ENCODE results near the gene MUC5AC. TPM values are rescaled to one million over a fixed set of nuclear protein-coding genes. Genes with fewer than 3 reads are reported as not detected.

The MUC5AC gene
- polyA plus RNA-seq, 1 donor, result 0.37 TPM

DNA sequence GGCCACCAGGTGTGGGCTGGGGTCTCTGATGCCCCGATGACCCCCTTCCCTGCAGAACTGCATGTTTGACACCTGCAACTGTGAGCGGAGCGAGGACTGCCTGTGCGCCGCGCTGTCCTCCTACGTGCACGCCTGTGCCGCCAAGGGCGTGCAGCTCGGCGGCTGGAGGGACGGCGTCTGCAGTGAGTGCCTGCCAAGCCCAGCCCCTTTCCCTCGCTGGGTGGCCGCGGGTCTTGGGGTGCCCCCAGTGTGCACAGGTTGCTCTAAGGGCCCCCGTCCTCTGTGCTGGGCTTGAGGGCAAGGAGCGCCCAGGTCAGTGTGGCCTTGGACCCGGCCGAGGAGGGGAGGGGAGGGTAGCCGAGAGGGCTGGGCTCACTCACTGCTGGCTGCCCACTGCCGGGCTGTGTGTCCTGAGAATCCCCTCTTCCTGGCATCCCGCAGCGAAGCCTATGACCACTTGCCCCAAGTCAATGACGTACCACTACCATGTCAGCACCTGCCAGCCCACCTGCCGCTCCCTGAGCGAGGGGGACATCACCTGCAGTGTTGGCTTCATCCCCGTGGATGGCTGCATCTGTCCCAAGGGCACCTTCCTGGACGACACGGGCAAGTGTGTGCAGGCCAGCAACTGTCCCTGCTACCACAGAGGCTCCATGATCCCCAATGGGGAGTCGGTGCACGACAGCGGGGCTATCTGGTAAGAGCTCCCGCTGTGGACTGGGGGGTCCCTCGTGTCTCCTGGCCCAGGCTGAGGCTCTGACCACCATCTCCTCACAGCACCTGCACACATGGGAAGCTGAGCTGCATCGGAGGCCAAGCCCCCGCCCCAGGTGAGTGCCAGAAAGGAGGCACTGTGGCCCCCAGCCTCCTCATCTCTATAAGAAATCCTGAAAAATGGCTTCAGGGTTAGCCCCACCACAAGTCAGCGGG, 17.0 kb downstream of the MUC5AC start:
- Histone ChIP-seq H3K4me1 (ENCODE audit: control insufficient read depth, insufficient read depth, low read length) (no peaks in the 10 kb centered on the region), H3K36me3 (ENCODE audit: control insufficient read depth, insufficient read depth, low read length) (no peaks in the 10 kb centered on the region), H3K9me3 (ENCODE audit: control insufficient read depth, low read depth, low read length) (peaks cover 15% of the 10 kb centered on the region), H3K27ac (ENCODE audit: low read length) (no peak overlapping the region), H3K4me3 (ENCODE audit: low read length) (no peak overlapping the region), H3K27me3 (ENCODE audit: control insufficient read depth, insufficient read depth, low read length) (no peaks in the 10 kb centered on the region)
- no CpG with 5 or more reads among the region's 39 CpGs for WGBS (ENCODE audit: insufficient coverage, low lambda C conversion rate)
- DNase-seq, result no peak

DNA sequence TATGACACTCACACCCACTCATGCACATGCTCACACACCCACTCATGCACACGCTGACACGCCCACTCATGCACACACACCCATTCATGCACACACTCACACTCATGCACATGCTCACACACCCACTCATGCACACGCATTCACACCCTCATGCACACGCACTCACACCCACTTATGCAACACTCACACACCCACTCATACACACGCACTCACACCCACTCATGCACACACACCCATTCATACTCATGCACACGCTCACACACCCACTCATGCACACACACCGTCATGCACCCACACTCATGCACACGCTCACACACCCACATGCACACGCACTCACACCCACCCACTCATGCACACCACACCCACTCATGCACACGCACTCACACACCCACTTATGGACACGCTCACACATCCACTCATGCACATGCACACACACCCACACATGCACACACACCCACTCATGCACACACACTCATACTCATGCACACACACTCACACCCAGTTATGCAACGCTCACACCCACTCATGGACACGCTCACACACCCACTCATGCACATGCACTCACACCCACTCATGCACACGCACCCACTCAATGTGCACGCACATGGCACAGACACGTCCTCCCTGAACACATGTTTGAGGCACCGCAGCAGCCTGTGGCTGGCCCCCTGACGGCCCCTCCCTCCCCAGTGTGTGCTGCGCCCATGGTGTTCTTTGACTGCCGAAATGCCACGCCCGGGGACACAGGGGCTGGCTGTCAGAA, 17.9 kb downstream of the MUC5AC start:
- no peaks in the 10 kb centered on the region for H3K36me3 ChIP-seq (ENCODE audit: control insufficient read depth, insufficient read depth, low read length)
- no peaks in the 10 kb centered on the region for H3K27me3 ChIP-seq (ENCODE audit: control insufficient read depth, insufficient read depth, low read length)
- WGBS (ENCODE audit: insufficient coverage, low lambda C conversion rate), result no CpG with 5 or more reads among the region's 22 CpGs
- no peaks in the 10 kb centered on the region for H3K4me1 ChIP-seq (ENCODE audit: control insufficient read depth, insufficient read depth, low read length)
- H3K4me3 ChIP-seq (ENCODE audit: low read length), result no peak overlapping the region
- no peak for DNase-seq
- H3K9me3 ChIP-seq (ENCODE audit: control insufficient read depth, low read depth, low read length), result peaks cover 10% of the 10 kb centered on the region
- no peak overlapping the region for H3K27ac ChIP-seq (ENCODE audit: low read length)

DNA sequence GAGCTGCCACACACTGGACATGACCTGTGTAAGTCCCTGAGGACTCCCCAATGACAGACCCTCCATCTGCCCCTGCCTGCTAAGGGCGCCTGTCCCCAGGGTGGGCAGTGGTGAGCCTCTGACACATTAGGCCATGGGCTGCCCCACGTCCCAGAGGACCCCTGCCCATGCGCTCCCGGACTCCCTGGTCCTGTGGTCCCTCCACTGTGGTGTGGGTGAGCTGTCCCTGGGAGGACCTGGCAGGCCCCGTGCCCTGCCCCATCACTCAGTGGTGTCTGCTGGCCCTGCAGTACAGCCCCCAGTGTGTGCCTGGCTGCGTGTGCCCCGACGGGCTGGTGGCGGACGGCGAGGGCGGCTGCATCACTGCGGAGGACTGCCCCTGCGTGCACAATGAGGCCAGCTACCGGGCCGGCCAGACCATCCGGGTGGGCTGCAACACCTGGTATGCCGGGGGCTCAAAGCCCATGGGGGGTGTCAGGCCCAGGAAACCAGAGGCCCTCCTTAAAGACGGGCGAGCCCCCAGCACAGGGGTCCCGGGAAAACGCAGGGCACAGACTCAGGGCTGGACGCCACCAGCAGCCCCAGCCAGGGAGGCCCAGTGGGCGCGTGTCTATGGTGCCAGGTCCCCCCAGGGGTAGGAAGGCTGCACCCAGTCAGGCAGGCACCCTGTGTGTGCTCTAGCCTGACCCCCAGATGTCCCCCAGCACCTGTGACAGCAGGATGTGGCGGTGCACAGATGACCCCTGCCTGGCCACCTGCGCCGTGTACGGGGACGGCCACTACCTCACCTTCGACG, 18.7 kb downstream of the MUC5AC start:
- Histone ChIP-seq H3K27me3 (ENCODE audit: control insufficient read depth, insufficient read depth, low read length) (no peaks in the 10 kb centered on the region), H3K27ac (ENCODE audit: low read length) (no peak overlapping the region), H3K9me3 (ENCODE audit: control insufficient read depth, low read depth, low read length) (peaks cover 7% of the 10 kb centered on the region), H3K4me1 (ENCODE audit: control insufficient read depth, insufficient read depth, low read length) (no peaks in the 10 kb centered on the region), H3K36me3 (ENCODE audit: control insufficient read depth, insufficient read depth, low read length) (no peaks in the 10 kb centered on the region), H3K4me3 (ENCODE audit: low read length) (no peak overlapping the region)
- no peak for DNase-seq
- WGBS (ENCODE audit: insufficient coverage, low lambda C conversion rate), result no CpG with 5 or more reads among the region's 32 CpGs

DNA sequence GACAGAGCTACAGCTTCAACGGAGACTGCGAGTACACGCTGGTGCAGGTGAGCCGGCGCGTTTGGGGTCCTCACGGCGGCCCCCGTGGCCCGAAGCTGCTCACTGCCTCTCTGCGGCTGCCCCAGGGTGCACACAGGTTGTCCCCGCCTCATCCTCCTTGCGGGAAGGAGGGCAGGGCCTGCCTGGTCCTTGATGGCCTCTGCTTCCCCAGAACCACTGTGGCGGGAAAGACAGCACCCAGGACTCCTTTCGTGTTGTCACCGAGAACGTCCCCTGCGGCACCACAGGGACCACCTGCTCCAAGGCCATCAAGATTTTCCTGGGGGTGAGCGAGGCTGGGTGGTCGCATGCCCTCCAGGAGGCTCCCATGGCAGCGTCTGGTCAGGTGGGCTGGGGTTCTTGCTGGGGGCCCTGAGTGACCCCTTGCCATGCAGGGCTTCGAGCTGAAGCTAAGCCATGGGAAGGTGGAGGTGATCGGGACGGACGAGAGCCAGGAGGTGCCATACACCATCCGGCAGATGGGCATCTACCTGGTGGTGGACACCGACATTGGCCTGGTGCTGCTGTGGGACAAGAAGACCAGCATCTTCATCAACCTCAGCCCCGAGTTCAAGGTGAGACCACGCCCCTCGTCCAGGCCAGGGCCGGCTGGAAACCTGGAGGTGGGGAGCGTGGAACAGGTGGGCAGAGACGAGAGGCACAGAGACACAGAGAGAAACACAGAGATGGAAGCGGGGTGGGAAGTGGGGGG, 19.4 kb downstream of the MUC5AC start:
- no CpG with 5 or more reads among the region's 34 CpGs for WGBS (ENCODE audit: insufficient coverage, low lambda C conversion rate)
- Histone ChIP-seq H3K27me3 (ENCODE audit: control insufficient read depth, insufficient read depth, low read length) (no peaks in the 10 kb centered on the region), H3K9me3 (ENCODE audit: control insufficient read depth, low read depth, low read length) (peaks cover 11% of the 10 kb centered on the region), H3K27ac (ENCODE audit: low read length) (no peak overlapping the region), H3K36me3 (ENCODE audit: control insufficient read depth, insufficient read depth, low read length) (no peaks in the 10 kb centered on the region), H3K4me3 (ENCODE audit: low read length) (no peak overlapping the region), H3K4me1 (ENCODE audit: control insufficient read depth, insufficient read depth, low read length) (no peaks in the 10 kb centered on the region)
- DNase-seq, result no peak

GRCh38 chr11:1177771-1178090, 20.0 kb downstream of the MUC5AC start:
- no peaks in the 10 kb centered on the region for H3K4me1 ChIP-seq (ENCODE audit: control insufficient read depth, insufficient read depth, low read length)
- WGBS (ENCODE audit: insufficient coverage, low lambda C conversion rate), result no CpG with 5 or more reads among the region's 12 CpGs
- DNase-seq, result no peak
- peaks cover 14% of the 10 kb centered on the region for H3K9me3 ChIP-seq (ENCODE audit: control insufficient read depth, low read depth, low read length)
- no peaks in the 10 kb centered on the region for H3K36me3 ChIP-seq (ENCODE audit: control insufficient read depth, insufficient read depth, low read length)
- no peak overlapping the region for H3K4me3 ChIP-seq (ENCODE audit: low read length)
- H3K27ac ChIP-seq (ENCODE audit: low read length), result no peak overlapping the region
- H3K27me3 ChIP-seq (ENCODE audit: control insufficient read depth, insufficient read depth, low read length), result no peaks in the 10 kb centered on the region

GRCh38 chr11:1178201-1178885, 20.6 kb downstream of the MUC5AC start:
- Histone ChIP-seq H3K4me3 (ENCODE audit: low read length) (no peak overlapping the region), H3K9me3 (ENCODE audit: control insufficient read depth, low read depth, low read length) (peaks cover 14% of the 10 kb centered on the region), H3K4me1 (ENCODE audit: control insufficient read depth, insufficient read depth, low read length) (no peaks in the 10 kb centered on the region), H3K27me3 (ENCODE audit: control insufficient read depth, insufficient read depth, low read length) (no peaks in the 10 kb centered on the region), H3K36me3 (ENCODE audit: control insufficient read depth, insufficient read depth, low read length) (no peaks in the 10 kb centered on the region), H3K27ac (ENCODE audit: low read length) (no peak overlapping the region)
- DNase-seq, result no peak
- WGBS (ENCODE audit: insufficient coverage, low lambda C conversion rate), result no CpG with 5 or more reads among the region's 31 CpGs

- WGBS (ENCODE audit: insufficient coverage, low lambda C conversion rate), result no CpG with 5 or more reads among the region's 29 CpGs
- no peak overlapping the region for H3K4me3 ChIP-seq (ENCODE audit: low read length)
Measured at GRCh38 chr11:1178906-1179305, 21.2 kb downstream of the MUC5AC start.

DNA sequence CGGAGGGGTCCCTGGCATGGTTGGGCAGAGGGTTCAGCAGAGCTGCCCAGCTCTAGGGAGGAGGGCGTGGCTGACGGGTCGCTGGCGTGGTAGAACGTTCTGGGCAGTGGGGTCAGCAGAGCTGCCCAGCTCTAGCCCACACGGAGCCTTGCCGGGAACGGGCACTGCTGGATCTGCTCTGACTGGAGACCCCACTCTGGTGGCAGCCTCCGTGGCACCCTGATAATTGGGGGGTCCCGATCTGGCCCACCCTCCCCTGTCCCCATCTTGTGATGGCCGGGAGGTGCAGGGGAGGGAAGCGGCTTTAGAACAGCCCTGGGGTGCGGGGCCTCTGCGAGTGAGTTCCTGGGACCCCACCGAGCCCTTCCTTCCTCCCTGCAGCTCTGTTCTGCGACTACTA, 21.9 kb downstream of the MUC5AC start:
- H3K4me3 ChIP-seq (ENCODE audit: low read length), result no peak overlapping the region
- H3K27me3 ChIP-seq (ENCODE audit: control insufficient read depth, insufficient read depth, low read length), result no peaks in the 10 kb centered on the region
- no peak for DNase-seq
- no peak overlapping the region for H3K27ac ChIP-seq (ENCODE audit: low read length)
- no CpG with 5 or more reads among the region's 17 CpGs for WGBS (ENCODE audit: insufficient coverage, low lambda C conversion rate)
- no peaks in the 10 kb centered on the region for H3K4me1 ChIP-seq (ENCODE audit: control insufficient read depth, insufficient read depth, low read length)
- H3K9me3 ChIP-seq (ENCODE audit: control insufficient read depth, low read depth, low read length), result peaks cover 10% of the 10 kb centered on the region
- no peaks in the 10 kb centered on the region for H3K36me3 ChIP-seq (ENCODE audit: control insufficient read depth, insufficient read depth, low read length)

More at GRCh38 chr11:1178906-1179305, 21.2 kb downstream of the MUC5AC start:
- DNase-seq, result no peak
- H3K27ac ChIP-seq (ENCODE audit: low read length), result no peak overlapping the region
- H3K4me1 ChIP-seq (ENCODE audit: control insufficient read depth, insufficient read depth, low read length), result no peaks in the 10 kb centered on the region
- H3K27me3 ChIP-seq (ENCODE audit: control insufficient read depth, insufficient read depth, low read length), result no peaks in the 10 kb centered on the region
- no peaks in the 10 kb centered on the region for H3K36me3 ChIP-seq (ENCODE audit: control insufficient read depth, insufficient read depth, low read length)
- peaks cover 14% of the 10 kb centered on the region for H3K9me3 ChIP-seq (ENCODE audit: control insufficient read depth, low read depth, low read length)

- DNase-seq, result no peak
- H3K27ac ChIP-seq (ENCODE audit: low read length), result no peak overlapping the region
- no CpG with 5 or more reads among the region's 15 CpGs for WGBS (ENCODE audit: insufficient coverage, low lambda C conversion rate)
- H3K4me3 ChIP-seq (ENCODE audit: low read length), result no peak overlapping the region
- peaks cover 10% of the 10 kb centered on the region for H3K9me3 ChIP-seq (ENCODE audit: control insufficient read depth, low read depth, low read length)
- no peaks in the 10 kb centered on the region for H3K27me3 ChIP-seq (ENCODE audit: control insufficient read depth, insufficient read depth, low read length)
- H3K4me1 ChIP-seq (ENCODE audit: control insufficient read depth, insufficient read depth, low read length), result no peaks in the 10 kb centered on the region
- no peaks in the 10 kb centered on the region for H3K36me3 ChIP-seq (ENCODE audit: control insufficient read depth, insufficient read depth, low read length)
Measured at GRCh38 chr11:1180171-1180570, 22.4 kb downstream of the MUC5AC start.

Measured in large intestine (tissue), 3 donors.